Dendritic cell treated with granulocyte-macrophage colony-stimulating factor and Interleukin-4, amounts not matched to agents 40 ng/mL and 50 ng/mL, for 4 days (primary cell): ENCODE results near the gene GRM7.

Source experiments
- H3K27ac Mint-ChIP-seq: one replicate; pipeline ENCODE4 v1.8.0; 2022; ENCODE audit warnings: mild to moderate bottlenecking, mixed read lengths
- H3K27me3 Mint-ChIP-seq: one replicate; pipeline ENCODE4 v1.8.0; 2022; ENCODE audit warnings: mild to moderate bottlenecking, mixed read lengths
- H3K36me3 Mint-ChIP-seq: one replicate; pipeline ENCODE4 v1.8.0; 2022; ENCODE audit warnings: low read depth, mixed read lengths
- H3K4me1 Mint-ChIP-seq: one replicate; pipeline ENCODE4 v1.8.0; 2022; ENCODE audit warnings: low read depth, mixed read lengths
- H3K4me3 Mint-ChIP-seq: one replicate; pipeline ENCODE4 v1.8.0; 2022; ENCODE audit warnings: mild to moderate bottlenecking, moderate library complexity, mixed read lengths
- H3K9me3 Mint-ChIP-seq: one replicate; pipeline ENCODE4 v1.8.0; 2022; ENCODE audit warnings: mixed read lengths
- intact Hi-C: fragments of 100-400 bp; cut with micrococcal nuclease; formaldehyde crosslinking; loops from one replicate; pipeline ENCODE4 v1.15.0; 2022

GRM7 gene

GRCh38 chr3:7576506-7576905, 715.6 kb downstream of the GRM7 start:
- intact Hi-C loops, result no loop called here
- Mint-ChIP-seq H3K4me1 (no peaks in the 10 kb centered on the region), H3K36me3 (no peaks in the 10 kb centered on the region), H3K27ac (no peak overlapping the region), H3K9me3 (peaks cover 6% of the 10 kb centered on the region), H3K27me3 (no peaks in the 10 kb centered on the region), H3K4me3 (no peak overlapping the region)

- Mint-ChIP-seq H3K4me1 (no peaks in the 10 kb centered on the region), H3K9me3 (peaks cover 7% of the 10 kb centered on the region), H3K27ac (no peak overlapping the region), H3K27me3 (no peaks in the 10 kb centered on the region), H3K36me3 (no peaks in the 10 kb centered on the region), H3K4me3 (no peak overlapping the region)
- intact Hi-C loops, result no loop called here
Observed at GRCh38 chr3:7577513-7577912, 716.6 kb downstream of the GRM7 start.

GRCh38 chr3:7581831-7582230, 720.9 kb downstream of the GRM7 start:
- peaks cover 18% of the 10 kb centered on the region for H3K9me3 Mint-ChIP-seq
- no peak overlapping the region for H3K27ac Mint-ChIP-seq
- no peak overlapping the region for H3K4me3 Mint-ChIP-seq
- no peaks in the 10 kb centered on the region for H3K36me3 Mint-ChIP-seq
- intact Hi-C loops, result no loop called here
- H3K27me3 Mint-ChIP-seq, result no peaks in the 10 kb centered on the region
- no peaks in the 10 kb centered on the region for H3K4me1 Mint-ChIP-seq

- intact Hi-C loops, result no loop called here
- Mint-ChIP-seq H3K27ac (no peak overlapping the region), H3K4me1 (no peaks in the 10 kb centered on the region), H3K27me3 (no peaks in the 10 kb centered on the region), H3K36me3 (no peaks in the 10 kb centered on the region), H3K4me3 (no peak overlapping the region), H3K9me3 (peaks cover 18% of the 10 kb centered on the region)
Observed at GRCh38 chr3:7585052-7585451, 724.1 kb downstream of the GRM7 start.

GRCh38 chr3:7588236-7588635, 727.3 kb downstream of the GRM7 start:
- intact Hi-C loops, result no loop called here
- Mint-ChIP-seq H3K27me3 (no peaks in the 10 kb centered on the region), H3K4me1 (peaks cover 6% of the 10 kb centered on the region), H3K9me3 (peaks cover 4% of the 10 kb centered on the region), H3K27ac (no peak overlapping the region), H3K36me3 (no peaks in the 10 kb centered on the region), H3K4me3 (no peak overlapping the region)

GRCh38 chr3:7589526-7589925, 728.6 kb downstream of the GRM7 start:
- intact Hi-C loops, result no loop called here
- Mint-ChIP-seq H3K4me1 (peaks cover 6% of the 10 kb centered on the region), H3K9me3 (no peaks in the 10 kb centered on the region), H3K27me3 (no peaks in the 10 kb centered on the region), H3K36me3 (no peaks in the 10 kb centered on the region), H3K4me3 (no peak overlapping the region), H3K27ac (no peak overlapping the region)

GRCh38 chr3:7602297-7602696, 741.4 kb downstream of the GRM7 start:
- intact Hi-C loops, result no loop called here
- no peak overlapping the region for H3K4me3 Mint-ChIP-seq
- H3K27me3 Mint-ChIP-seq, result no peaks in the 10 kb centered on the region
- no peaks in the 10 kb centered on the region for H3K4me1 Mint-ChIP-seq
- H3K36me3 Mint-ChIP-seq, result no peaks in the 10 kb centered on the region
- no peak overlapping the region for H3K27ac Mint-ChIP-seq
- no peaks in the 10 kb centered on the region for H3K9me3 Mint-ChIP-seq

- Mint-ChIP-seq H3K27ac (no peak overlapping the region), H3K4me3 (no peak overlapping the region), H3K27me3 (no peaks in the 10 kb centered on the region), H3K4me1 (peaks cover 22% of the 10 kb centered on the region), H3K9me3 (peaks cover 9% of the 10 kb centered on the region), H3K36me3 (no peaks in the 10 kb centered on the region)
- intact Hi-C loops, result no loop called here
Observed at GRCh38 chr3:7607083-7607482, 746.2 kb downstream of the GRM7 start.

- no peaks in the 10 kb centered on the region for H3K36me3 Mint-ChIP-seq
- H3K27ac Mint-ChIP-seq, result no peak overlapping the region
- no peak overlapping the region for H3K4me3 Mint-ChIP-seq
- H3K27me3 Mint-ChIP-seq, result no peaks in the 10 kb centered on the region
- H3K4me1 Mint-ChIP-seq, result peaks cover 22% of the 10 kb centered on the region
- intact Hi-C loops, result no loop called here
- peaks cover 9% of the 10 kb centered on the region for H3K9me3 Mint-ChIP-seq
Observed at GRCh38 chr3:7607676-7608075, 746.8 kb downstream of the GRM7 start.

GRCh38 chr3:7610634-7611033, 749.7 kb downstream of the GRM7 start:
- intact Hi-C loops, result no loop called here
- no peak overlapping the region for H3K27ac Mint-ChIP-seq
- no peaks in the 10 kb centered on the region for H3K27me3 Mint-ChIP-seq
- H3K4me1 Mint-ChIP-seq, result peaks cover 29% of the 10 kb centered on the region
- peaks cover 9% of the 10 kb centered on the region for H3K9me3 Mint-ChIP-seq
- no peak overlapping the region for H3K4me3 Mint-ChIP-seq
- H3K36me3 Mint-ChIP-seq, result no peaks in the 10 kb centered on the region

GRCh38 chr3:7615043-7615442, 754.1 kb downstream of the GRM7 start:
- Mint-ChIP-seq H3K4me3 (no peak overlapping the region), H3K27ac (no peak overlapping the region), H3K9me3 (no peaks in the 10 kb centered on the region), H3K4me1 (peaks cover 7% of the 10 kb centered on the region), H3K27me3 (no peaks in the 10 kb centered on the region), H3K36me3 (no peaks in the 10 kb centered on the region)
- intact Hi-C loops, result no loop called here

GRCh38 chr3:7618606-7619005, 757.7 kb downstream of the GRM7 start:
- Mint-ChIP-seq H3K27me3 (no peaks in the 10 kb centered on the region), H3K4me3 (no peak overlapping the region), H3K36me3 (no peaks in the 10 kb centered on the region), H3K9me3 (no peaks in the 10 kb centered on the region), H3K4me1 (peaks cover 7% of the 10 kb centered on the region), H3K27ac (no peak overlapping the region)
- intact Hi-C loops, result no loop called here

GRCh38 chr3:7620401-7620800, 759.5 kb downstream of the GRM7 start:
- no peak overlapping the region for H3K4me3 Mint-ChIP-seq
- no peak overlapping the region for H3K27ac Mint-ChIP-seq
- no peaks in the 10 kb centered on the region for H3K9me3 Mint-ChIP-seq
- H3K36me3 Mint-ChIP-seq, result no peaks in the 10 kb centered on the region
- no peaks in the 10 kb centered on the region for H3K27me3 Mint-ChIP-seq
- peaks cover under 1% of the 10 kb centered on the region for H3K4me1 Mint-ChIP-seq
- intact Hi-C loops, result no loop called here

- intact Hi-C loops, result no loop called here
- H3K27ac Mint-ChIP-seq, result no peak overlapping the region
Observed at GRCh38 chr3:7621046-7621630, 760.2 kb downstream of the GRM7 start.

GRCh38 chr3:7621651-7622050, 760.7 kb downstream of the GRM7 start:
- H3K9me3 Mint-ChIP-seq, result no peaks in the 10 kb centered on the region
- no peaks in the 10 kb centered on the region for H3K36me3 Mint-ChIP-seq
- H3K4me1 Mint-ChIP-seq, result peaks cover 7% of the 10 kb centered on the region
- H3K27me3 Mint-ChIP-seq, result no peaks in the 10 kb centered on the region
- no peak overlapping the region for H3K4me3 Mint-ChIP-seq
- intact Hi-C loops, result no loop called here
- no peak overlapping the region for H3K27ac Mint-ChIP-seq

More at GRCh38 chr3:7621046-7621630, 760.2 kb downstream of the GRM7 start:
- Mint-ChIP-seq H3K4me3 (no peak overlapping the region), H3K4me1 (peaks cover 7% of the 10 kb centered on the region), H3K9me3 (no peaks in the 10 kb centered on the region), H3K27me3 (no peaks in the 10 kb centered on the region), H3K36me3 (no peaks in the 10 kb centered on the region)
